Measurements from ENCODE around the gene SPIN2B.
"Not testable (repeated sequence)": the region's sequence is repeated elsewhere in the genome, so short reads cannot be mapped to it uniquely, and the experiment has no call there.

- TF ChIP-seq POLR2A (IDR thresholded peaks at IDR 0.05; ENCODE audit: low read length); GATA1 (IDR thresholded peaks at IDR 0.05; ENCODE audit: low read depth, low read length): not testable (repeated sequence)
These were observed 11.9 kb upstream of the SPIN2B start for GRCh38 chrX:57133284-57133683.

Data from erythroblast (primary cell).